Stomach smooth muscle (tissue), 2 donors: ENCODE results near the gene DNER.

Experiments used
- H3K27ac ChIP-seq: one replicate; pipeline ENCODE4 v1.7.0; 2013; ENCODE audit warnings: mild to moderate bottlenecking, low read length, inconsistent platforms
- H3K27me3 ChIP-seq, 2 donors: one replicate each; pipeline ENCODE4 v1.7.0; 2013; ENCODE audit warnings: low read length in 2 of 2; ENCODE audit not compliant: insufficient read depth in 2 of 2, control insufficient read depth in 1 of 2
- H3K36me3 ChIP-seq, 2 donors: one replicate each; pipeline ENCODE4 v1.7.0; 2013; ENCODE audit warnings: low read length in 2 of 2; ENCODE audit not compliant: control insufficient read depth in 2 of 2, insufficient read depth in 2 of 2
- H3K4me1 ChIP-seq: one replicate; pipeline ENCODE4 v1.7.0; 2013; ENCODE audit warnings: low read length; ENCODE audit not compliant: control insufficient read depth, insufficient read depth
- H3K4me3 ChIP-seq, 2 donors: one replicate each; pipeline ENCODE4 v1.7.0; 2013; ENCODE audit warnings: low read length in 2 of 2
- H3K9ac ChIP-seq, 2 donors: one replicate each; pipeline ENCODE4 v1.7.0; 2013; ENCODE audit warnings: low read length in 2 of 2, mild to moderate bottlenecking in 1 of 2
- H3K9me3 ChIP-seq, 2 donors: one replicate each; pipeline ENCODE4 v1.7.0; 2013; ENCODE audit warnings: low read length in 2 of 2; ENCODE audit not compliant: control insufficient read depth in 2 of 2
- donor health status: healthy.
- donor health status: Pancreatic carcinoma.

DNER gene

GRCh38 chr2:229598227-229598626 lies 116.1 kb downstream of the DNER start:
- Histone ChIP-seq H3K9ac (no peak overlapping the region), H3K27me3 (no peaks in the 10 kb centered on the region), H3K27ac (no peak overlapping the region), H3K9me3 (no peaks in the 10 kb centered on the region), H3K4me3 (no peak overlapping the region), H3K4me1 (no peaks in the 10 kb centered on the region), H3K36me3 (no peaks in the 10 kb centered on the region)

GRCh38 chr2:229596796-229597195 lies 117.6 kb downstream of the DNER start:
- no peak overlapping the region for H3K9ac ChIP-seq
- no peaks in the 10 kb centered on the region for H3K4me1 ChIP-seq
- H3K27me3 ChIP-seq, result no peaks in the 10 kb centered on the region
- no peaks in the 10 kb centered on the region for H3K36me3 ChIP-seq
- no peak overlapping the region for H3K4me3 ChIP-seq
- H3K9me3 ChIP-seq, result no peaks in the 10 kb centered on the region
- H3K27ac ChIP-seq, result no peak overlapping the region

GRCh38 chr2:229591611-229592010 lies 122.7 kb downstream of the DNER start:
- Histone ChIP-seq H3K27me3 (no peaks in the 10 kb centered on the region), H3K4me3 (no peak overlapping the region), H3K36me3 (no peaks in the 10 kb centered on the region), H3K27ac (no peak overlapping the region), H3K9me3 (no peaks in the 10 kb centered on the region), H3K9ac (no peak overlapping the region), H3K4me1 (peaks cover 2% of the 10 kb centered on the region)

GRCh38 chr2:229586746-229587705 lies 127.3 kb downstream of the DNER start:
- peaks cover 3% of the 10 kb centered on the region for H3K4me1 ChIP-seq
- peak overlapping the region; percentile 64 to 67 for H3K4me3 ChIP-seq
- H3K9me3 ChIP-seq, result no peaks in the 10 kb centered on the region
- peak overlapping the region in 1 of 2 donors; percentile 43 for H3K9ac ChIP-seq
- H3K27me3 ChIP-seq, result no peaks in the 10 kb centered on the region
- H3K27ac ChIP-seq, result peak overlapping the region; percentile 6
- H3K36me3 ChIP-seq, result no peaks in the 10 kb centered on the region

- H3K9ac ChIP-seq, result no peak overlapping the region
- H3K27me3 ChIP-seq, result peaks cover 0 to 2% of the 10 kb centered on the region in 2 donors
- no peaks in the 10 kb centered on the region for H3K36me3 ChIP-seq
- peaks cover 3% of the 10 kb centered on the region for H3K4me1 ChIP-seq
- H3K4me3 ChIP-seq, result no peak overlapping the region
- H3K27ac ChIP-seq, result no peak overlapping the region
- no peaks in the 10 kb centered on the region for H3K9me3 ChIP-seq
Measured at GRCh38 chr2:229586012-229586411, 128.3 kb downstream of the DNER start.

- Histone ChIP-seq H3K27ac (no peak overlapping the region), H3K27me3 (peaks cover 0 to 2% of the 10 kb centered on the region in 2 donors), H3K4me1 (peaks cover 3% of the 10 kb centered on the region)
Measured at GRCh38 chr2:229582151-229582550, 132.2 kb downstream of the DNER start.

GRCh38 chr2:229578052-229578846 lies 136.1 kb downstream of the DNER start:
- Histone ChIP-seq H3K4me3 (no peak overlapping the region), H3K36me3 (no peaks in the 10 kb centered on the region), H3K27me3 (peaks cover 0 to 2% of the 10 kb centered on the region in 2 donors), H3K27ac (no peak overlapping the region), H3K4me1 (no peaks in the 10 kb centered on the region), H3K9ac (no peak overlapping the region), H3K9me3 (no peaks in the 10 kb centered on the region)

More at GRCh38 chr2:229582151-229582550, 132.2 kb downstream of the DNER start:
- Histone ChIP-seq H3K9me3 (no peaks in the 10 kb centered on the region), H3K4me3 (no peak overlapping the region), H3K9ac (no peak overlapping the region), H3K36me3 (no peaks in the 10 kb centered on the region)

GRCh38 chr2:229575569-229576315 lies 138.6 kb downstream of the DNER start:
- Histone ChIP-seq H3K9ac (no peak overlapping the region), H3K36me3 (no peaks in the 10 kb centered on the region), H3K4me3 (no peak overlapping the region), H3K4me1 (no peaks in the 10 kb centered on the region), H3K9me3 (no peaks in the 10 kb centered on the region), H3K27me3 (no peaks in the 10 kb centered on the region), H3K27ac (no peak overlapping the region)

- no peak overlapping the region for H3K27ac ChIP-seq
Measured at GRCh38 chr2:229572507-229573271, 141.7 kb downstream of the DNER start.

GRCh38 chr2:229571243-229571642 lies 143.1 kb downstream of the DNER start:
- H3K9ac ChIP-seq, result no peak overlapping the region
- no peaks in the 10 kb centered on the region for H3K27me3 ChIP-seq
- no peaks in the 10 kb centered on the region for H3K36me3 ChIP-seq
- no peaks in the 10 kb centered on the region for H3K4me1 ChIP-seq
- H3K9me3 ChIP-seq, result no peaks in the 10 kb centered on the region
- no peak overlapping the region for H3K27ac ChIP-seq
- H3K4me3 ChIP-seq, result no peak overlapping the region

More at GRCh38 chr2:229572507-229573271, 141.7 kb downstream of the DNER start:
- no peaks in the 10 kb centered on the region for H3K9me3 ChIP-seq
- H3K4me3 ChIP-seq, result no peak overlapping the region
- no peaks in the 10 kb centered on the region for H3K36me3 ChIP-seq
- H3K9ac ChIP-seq, result no peak overlapping the region
- H3K27me3 ChIP-seq, result no peaks in the 10 kb centered on the region
- no peaks in the 10 kb centered on the region for H3K4me1 ChIP-seq
